GM23338 (cell line): ENCODE results near the gene C1orf141. TPM values are rescaled to one million over a fixed set of nuclear protein-coding genes. Genes with fewer than 3 reads are reported as not detected.

ENCODE experiments used
- ATAC-seq: fragments of 200-7000 bp; cut with Tn5 transposase; 3 replicates; pipeline ENCODE4 v1.9.1; 2020
- DNase-seq: peaks from one replicate; pipeline ENCODE4 v3.0.0-alpha.2; 2015; ENCODE audit warnings: low spot score
- H2AFZ ChIP-seq: fragments of 200-600 bp; sonication (generic); 2 replicates; pipeline ENCODE4 v1.8.0; 2016; ENCODE audit warnings: antibody characterized with exemption, mild to moderate bottlenecking, moderate library complexity
- H3F3A ChIP-seq: fragments of 200-600 bp; sonication (generic); replicated peaks from 2 replicates; pipeline ENCODE4 v1.8.0; 2017; ENCODE audit warnings: antibody characterized with exemption, mixed run types, low read depth
- H3K27ac ChIP-seq: fragments of 200-600 bp; sonication (generic); 2 replicates; pipeline ENCODE4 v1.6.1; 2016; ENCODE audit warnings: low read depth
- H3K27me3 ChIP-seq: fragments of 200-600 bp; sonication (generic); 2 replicates; pipeline ENCODE4 v1.8.0; 2016; ENCODE audit warnings: mild to moderate bottlenecking, mixed run types, moderate library complexity; ENCODE audit not compliant: insufficient read depth
- H3K36me3 ChIP-seq: fragments of 200-600 bp; sonication (generic); 2 replicates; pipeline ENCODE4 v1.8.0; 2016; ENCODE audit warnings: mild to moderate bottlenecking; ENCODE audit not compliant: insufficient read depth
- H3K4me1 ChIP-seq: fragments of 200-600 bp; sonication (generic); 2 replicates; pipeline ENCODE4 v1.8.0; 2016; ENCODE audit warnings: mild to moderate bottlenecking, moderate library complexity; ENCODE audit not compliant: insufficient read depth
- H3K4me2 ChIP-seq: fragments of 200-600 bp; sonication (generic); 2 replicates; pipeline ENCODE4 v1.7.1; 2017; ENCODE audit warnings: mixed run types
- H3K4me3 ChIP-seq: fragments of 200-600 bp; sonication (generic); 2 replicates; pipeline ENCODE4 v1.6.1; 2016; ENCODE audit warnings: mixed run types
- H3K79me2 ChIP-seq: fragments of 200-600 bp; sonication (generic); replicated peaks from 2 replicates; pipeline ENCODE4 v1.8.0; 2017; ENCODE audit warnings: mild to moderate bottlenecking; ENCODE audit not compliant: insufficient read depth
- H3K9me2 ChIP-seq: fragments of 200-600 bp; sonication (generic); 2 replicates; pipeline ENCODE4 v1.8.0; 2017; ENCODE audit not compliant: insufficient read depth
- H4K20me1 ChIP-seq: fragments of 200-600 bp; sonication (generic); replicated peaks from 2 replicates; pipeline ENCODE4 v1.8.0; 2017; ENCODE audit warnings: mild to moderate bottlenecking; ENCODE audit not compliant: insufficient read depth
- H3K27ac Mint-ChIP-seq: 2 replicates; pipeline ENCODE4 v1.8.0; 2020; ENCODE audit warnings: inconsistent platforms, mild to moderate bottlenecking, moderate library complexity, mixed read lengths
- H3K27me3 Mint-ChIP-seq: 3 replicates; pipeline ENCODE4 v1.8.0; 2022; ENCODE audit warnings: low read depth, mild to moderate bottlenecking, moderate library complexity, mixed read lengths, inconsistent platforms; ENCODE audit not compliant: insufficient read depth, poor library complexity
- H3K36me3 Mint-ChIP-seq: 3 replicates; pipeline ENCODE4 v1.8.0; 2021; ENCODE audit warnings: low read depth, mild to moderate bottlenecking, inconsistent platforms, moderate library complexity, mixed read lengths
- H3K4me1 Mint-ChIP-seq: 3 replicates; pipeline ENCODE4 v1.8.0; 2020; ENCODE audit warnings: mild to moderate bottlenecking, inconsistent platforms, mixed read lengths
- H3K4me3 Mint-ChIP-seq: 3 replicates; pipeline ENCODE4 v1.8.0; 2021; ENCODE audit warnings: moderate library complexity, mild to moderate bottlenecking, inconsistent platforms, mixed read lengths
- H3K9me3 Mint-ChIP-seq: 3 replicates; pipeline ENCODE4 v1.8.0; 2020; ENCODE audit warnings: moderate library complexity, mild to moderate bottlenecking, inconsistent platforms, mixed read lengths
- CREB1 ChIP-seq: fragments of 250-450 bp; sonication (Bioruptor Pico); IDR thresholded peaks from 2 replicates; pipeline ENCODE4 v1.5.0; 2020; ENCODE audit warnings: low read depth, mild to moderate bottlenecking, moderate library complexity
- EZH2 ChIP-seq: fragments of 200-600 bp; sonication (generic); IDR thresholded peaks from one replicate; pipeline ENCODE4 v1.8.0; 2017; ENCODE audit warnings: antibody characterized with exemption, mild to moderate bottlenecking, low read depth; ENCODE audit not compliant: unreplicated experiment
- EZH2phosphoT487 ChIP-seq: fragments of 200-600 bp; sonication (generic); IDR thresholded peaks from one replicate; pipeline ENCODE4 v1.8.1; 2018; ENCODE audit warnings: antibody characterized with exemption; ENCODE audit not compliant: unreplicated experiment
- JUNB ChIP-seq: IDR thresholded peaks from one replicate; pipeline ENCODE4 v1.6.1; 2016; ENCODE audit warnings: antibody characterized with exemption; ENCODE audit not compliant: unreplicated experiment
- STAT1 ChIP-seq: IDR thresholded peaks from one replicate; pipeline ENCODE4 v1.6.1; 2016; ENCODE audit warnings: antibody characterized with exemption; ENCODE audit not compliant: unreplicated experiment
- ZNF114 ChIP-seq: fragments of 250-450 bp; sonication (Bioruptor Pico); IDR thresholded peaks from 2 replicates; pipeline ENCODE4 v1.5.0; 2020; ENCODE audit warnings: mild to moderate bottlenecking, moderate library complexity
- ZNF331 ChIP-seq: fragments of 250-450 bp; sonication (Bioruptor Pico); IDR thresholded peaks from 2 replicates; pipeline ENCODE4 v1.5.0; 2020; ENCODE audit warnings: low read depth, mild to moderate bottlenecking, moderate library complexity
- polyA plus RNA-seq: library from polyadenylated mRNA; unstranded; fragments of >200 nt; fragmentation: Nextera tagmentation; extraction: Ambion mirVana; gene quantifications from 2 replicates; pipeline ENCODE4 v1.2.1, GENCODE V29; 2016
- total RNA-seq: library from RNA; depleted of rRNA; stranded (reverse); fragments of >200 nt; shearing (Covaris generic); gene quantifications from 2 replicates; pipeline ENCODE4 v1.2.3, GENCODE V29; 2014
- TF ChIP-seq, protein P1 (sequence below): fragments of 250-450 bp; sonication (Bioruptor Pico); IDR thresholded peaks from 2 replicates; pipeline ENCODE4 v1.5.0; 2020; ENCODE audit warnings: mild to moderate bottlenecking, moderate library complexity
- TF ChIP-seq, protein P2 (sequence below), 2 experiments: fragments of 200-600 bp in 1 of 2; sonication (generic) in 1 of 2; conservative IDR thresholded peaks; 2 replicates each; pipeline versions ENCODE4 v1.5.1 to v1.6.1; 2016 to 2017; ENCODE audit warnings: antibody characterized with exemption in 2 of 2, low read depth in 2 of 2, mild to moderate bottlenecking in 2 of 2, moderate library complexity in 1 of 2
- TF ChIP-seq, protein P3 (sequence below): IDR thresholded peaks from one replicate; pipeline ENCODE4 v1.6.1; 2018; ENCODE audit warnings: antibody characterized with exemption; ENCODE audit not compliant: unreplicated experiment

The C1orf141 gene
- total and polyA plus RNA-seq, 2 experiments from 2014 or later: not detected

DNA sequence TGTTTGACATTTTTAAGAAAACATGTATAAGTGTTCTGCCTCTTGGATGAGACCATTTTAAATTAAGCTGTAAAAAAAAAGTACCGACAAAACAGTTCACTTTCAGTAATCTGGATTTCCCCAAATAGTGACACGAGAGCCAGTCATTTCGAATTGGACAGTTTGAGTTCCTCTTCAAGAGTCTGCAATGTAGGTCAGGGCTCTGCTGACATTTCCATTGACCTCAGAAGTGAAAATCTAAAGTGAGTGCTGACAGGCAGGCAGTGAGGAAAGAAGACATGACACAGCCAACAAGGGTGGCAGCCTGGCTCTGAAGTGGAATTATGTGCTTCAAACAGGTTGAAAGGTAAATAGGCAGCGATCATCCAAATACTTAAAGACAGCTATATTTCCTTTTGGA is 31.4 kb upstream of the C1orf141 start, which contains the start of gene IL23R:
Gene IL23R, plus strand, starts transcription at position 259 of the 400 bp plus-strand sequence. CDS start 1,667 bp downstream, outside the sequence.
- Mint-ChIP-seq H3K27ac (no peak within 1 kb of the TSS), H3K9me3 (no peaks in the 10 kb centered on the region), H3K4me1 (no peaks in the 10 kb centered on the region), H3K27me3 (peaks cover 4% of the 10 kb centered on the region), H3K36me3 (no peaks in the 10 kb centered on the region), H3K4me3 (no peak within 1 kb of the TSS)
- Histone ChIP-seq H3F3A (no peaks in the 10 kb centered on the region), H2AFZ (0 out of 2 replicates have a peak within 1 kb of the TSS, but pooled peaks have one; percentile 49), H4K20me1 (no peaks in the 10 kb centered on the region), H3K27me3 (no peaks in the 10 kb centered on the region), H3K79me2 (no peaks in the 10 kb centered on the region), H3K4me2 (no peak within 1 kb of the TSS), H3K4me1 (no peaks in the 10 kb centered on the region), H3K9me2 (no peaks in the 10 kb centered on the region), H3K36me3 (no peaks in the 10 kb centered on the region), H3K27ac (no peak within 1 kb of the TSS), H3K4me3 (no peak within 1 kb of the TSS)
- DNase-seq (no peak), ATAC-seq (no peak)
- TF ChIP-seq ZNF114 (CRISPR knock-in tag): no peak
- TF ChIP-seq, protein P1, sequence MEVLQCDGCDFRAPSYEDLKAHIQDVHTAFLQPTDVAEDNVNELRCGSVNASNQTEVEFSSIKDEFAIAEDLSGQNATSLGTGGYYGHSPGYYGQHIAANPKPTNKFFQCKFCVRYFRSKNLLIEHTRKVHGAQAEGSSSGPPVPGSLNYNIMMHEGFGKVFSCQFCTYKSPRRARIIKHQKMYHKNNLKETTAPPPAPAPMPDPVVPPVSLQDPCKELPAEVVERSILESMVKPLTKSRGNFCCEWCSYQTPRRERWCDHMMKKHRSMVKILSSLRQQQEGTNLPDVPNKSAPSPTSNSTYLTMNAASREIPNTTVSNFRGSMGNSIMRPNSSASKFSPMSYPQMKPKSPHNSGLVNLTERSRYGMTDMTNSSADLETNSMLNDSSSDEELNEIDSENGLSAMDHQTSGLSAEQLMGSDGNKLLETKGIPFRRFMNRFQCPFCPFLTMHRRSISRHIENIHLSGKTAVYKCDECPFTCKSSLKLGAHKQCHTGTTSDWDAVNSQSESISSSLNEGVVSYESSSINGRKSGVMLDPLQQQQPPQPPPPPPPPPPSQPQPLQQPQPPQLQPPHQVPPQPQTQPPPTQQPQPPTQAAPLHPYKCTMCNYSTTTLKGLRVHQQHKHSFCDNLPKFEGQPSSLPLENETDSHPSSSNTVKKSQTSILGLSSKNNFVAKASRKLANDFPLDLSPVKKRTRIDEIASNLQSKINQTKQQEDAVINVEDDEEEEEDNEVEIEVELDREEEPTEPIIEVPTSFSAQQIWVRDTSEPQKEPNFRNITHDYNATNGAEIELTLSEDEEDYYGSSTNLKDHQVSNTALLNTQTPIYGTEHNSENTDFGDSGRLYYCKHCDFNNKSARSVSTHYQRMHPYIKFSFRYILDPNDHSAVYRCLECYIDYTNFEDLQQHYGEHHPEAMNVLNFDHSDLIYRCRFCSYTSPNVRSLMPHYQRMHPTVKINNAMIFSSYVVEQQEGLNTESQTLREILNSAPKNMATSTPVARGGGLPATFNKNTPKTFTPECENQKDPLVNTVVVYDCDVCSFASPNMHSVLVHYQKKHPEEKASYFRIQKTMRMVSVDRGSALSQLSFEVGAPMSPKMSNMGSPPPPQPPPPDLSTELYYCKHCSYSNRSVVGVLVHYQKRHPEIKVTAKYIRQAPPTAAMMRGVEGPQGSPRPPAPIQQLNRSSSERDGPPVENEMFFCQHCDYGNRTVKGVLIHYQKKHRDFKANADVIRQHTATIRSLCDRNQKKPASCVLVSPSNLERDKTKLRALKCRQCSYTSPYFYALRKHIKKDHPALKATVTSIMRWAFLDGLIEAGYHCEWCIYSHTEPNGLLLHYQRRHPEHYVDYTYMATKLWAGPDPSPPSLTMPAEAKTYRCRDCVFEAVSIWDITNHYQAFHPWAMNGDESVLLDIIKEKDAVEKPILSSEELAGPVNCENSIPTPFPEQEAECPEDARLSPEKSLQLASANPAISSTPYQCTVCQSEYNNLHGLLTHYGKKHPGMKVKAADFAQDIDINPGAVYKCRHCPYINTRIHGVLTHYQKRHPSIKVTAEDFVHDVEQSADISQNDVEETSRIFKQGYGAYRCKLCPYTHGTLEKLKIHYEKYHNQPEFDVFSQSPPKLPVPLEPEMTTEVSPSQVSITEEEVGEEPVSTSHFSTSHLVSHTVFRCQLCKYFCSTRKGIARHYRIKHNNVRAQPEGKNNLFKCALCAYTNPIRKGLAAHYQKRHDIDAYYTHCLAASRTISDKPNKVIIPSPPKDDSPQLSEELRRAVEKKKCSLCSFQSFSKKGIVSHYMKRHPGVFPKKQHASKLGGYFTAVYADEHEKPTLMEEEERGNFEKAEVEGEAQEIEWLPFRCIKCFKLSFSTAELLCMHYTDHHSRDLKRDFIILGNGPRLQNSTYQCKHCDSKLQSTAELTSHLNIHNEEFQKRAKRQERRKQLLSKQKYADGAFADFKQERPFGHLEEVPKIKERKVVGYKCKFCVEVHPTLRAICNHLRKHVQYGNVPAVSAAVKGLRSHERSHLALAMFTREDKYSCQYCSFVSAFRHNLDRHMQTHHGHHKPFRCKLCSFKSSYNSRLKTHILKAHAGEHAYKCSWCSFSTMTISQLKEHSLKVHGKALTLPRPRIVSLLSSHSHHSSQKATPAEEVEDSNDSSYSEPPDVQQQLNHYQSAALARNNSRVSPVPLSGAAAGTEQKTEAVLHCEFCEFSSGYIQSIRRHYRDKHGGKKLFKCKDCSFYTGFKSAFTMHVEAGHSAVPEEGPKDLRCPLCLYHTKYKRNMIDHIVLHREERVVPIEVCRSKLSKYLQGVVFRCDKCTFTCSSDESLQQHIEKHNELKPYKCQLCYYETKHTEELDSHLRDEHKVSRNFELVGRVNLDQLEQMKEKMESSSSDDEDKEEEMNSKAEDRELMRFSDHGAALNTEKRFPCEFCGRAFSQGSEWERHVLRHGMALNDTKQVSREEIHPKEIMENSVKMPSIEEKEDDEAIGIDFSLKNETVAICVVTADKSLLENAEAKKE (CRISPR knock-in tag): no peak
- TF ChIP-seq EZH2: no peak
- no peak for TF ChIP-seq STAT1

DNA sequence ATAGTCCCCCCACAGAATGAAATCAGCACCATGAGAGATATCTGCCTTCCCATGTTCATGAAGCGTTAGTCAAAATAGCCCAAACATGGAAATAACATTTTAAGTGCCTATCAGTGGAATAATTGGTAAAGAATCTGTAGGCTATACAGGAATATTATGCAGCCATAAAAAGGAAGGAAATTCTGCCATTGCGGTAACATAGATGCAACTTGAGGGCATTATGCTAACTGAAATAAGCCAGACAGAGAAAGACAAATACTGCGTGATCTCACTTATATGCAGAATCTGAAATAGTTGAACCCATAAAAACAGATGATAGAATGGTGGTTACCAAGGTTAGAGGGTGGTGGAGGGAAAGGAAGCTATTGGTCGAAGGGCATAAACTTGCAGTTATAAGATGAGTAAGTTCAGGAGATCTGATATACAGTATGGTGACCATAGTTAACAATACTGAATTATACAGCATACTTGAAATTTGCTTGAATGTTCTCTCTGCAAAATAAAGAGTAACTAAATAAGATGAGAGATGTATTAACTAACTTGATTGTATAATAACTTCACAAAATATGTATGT is 30.8 kb upstream of the C1orf141 start:
- Histone ChIP-seq H3K79me2 (no peaks in the 10 kb centered on the region), H2AFZ (no peak overlapping the region), H3K27ac (no peak overlapping the region), H3K36me3 (no peaks in the 10 kb centered on the region), H3K9me2 (no peaks in the 10 kb centered on the region), H3K4me2 (no peak overlapping the region), H4K20me1 (no peaks in the 10 kb centered on the region), H3K27me3 (no peaks in the 10 kb centered on the region), H3K4me3 (no peak overlapping the region), H3F3A (no peaks in the 10 kb centered on the region), H3K4me1 (no peaks in the 10 kb centered on the region)
- no peak overlapping the region for H3K4me3 Mint-ChIP-seq
- ATAC-seq: no peak
- H3K27me3 Mint-ChIP-seq: peaks cover 4% of the 10 kb centered on the region
- no peaks in the 10 kb centered on the region for H3K9me3 Mint-ChIP-seq
- no peak overlapping the region for H3K27ac Mint-ChIP-seq
- no peaks in the 10 kb centered on the region for H3K36me3 Mint-ChIP-seq
- H3K4me1 Mint-ChIP-seq: no peaks in the 10 kb centered on the region
- no peak for DNase-seq
- TF ChIP-seq ZNF331 (CRISPR knock-in tag) (no peak), EZH2phosphoT487 (no peak), JUNB (no peak), CREB1 (CRISPR knock-in tag) (no peak), EZH2 (no peak)
- TF ChIP-seq, protein P2, sequence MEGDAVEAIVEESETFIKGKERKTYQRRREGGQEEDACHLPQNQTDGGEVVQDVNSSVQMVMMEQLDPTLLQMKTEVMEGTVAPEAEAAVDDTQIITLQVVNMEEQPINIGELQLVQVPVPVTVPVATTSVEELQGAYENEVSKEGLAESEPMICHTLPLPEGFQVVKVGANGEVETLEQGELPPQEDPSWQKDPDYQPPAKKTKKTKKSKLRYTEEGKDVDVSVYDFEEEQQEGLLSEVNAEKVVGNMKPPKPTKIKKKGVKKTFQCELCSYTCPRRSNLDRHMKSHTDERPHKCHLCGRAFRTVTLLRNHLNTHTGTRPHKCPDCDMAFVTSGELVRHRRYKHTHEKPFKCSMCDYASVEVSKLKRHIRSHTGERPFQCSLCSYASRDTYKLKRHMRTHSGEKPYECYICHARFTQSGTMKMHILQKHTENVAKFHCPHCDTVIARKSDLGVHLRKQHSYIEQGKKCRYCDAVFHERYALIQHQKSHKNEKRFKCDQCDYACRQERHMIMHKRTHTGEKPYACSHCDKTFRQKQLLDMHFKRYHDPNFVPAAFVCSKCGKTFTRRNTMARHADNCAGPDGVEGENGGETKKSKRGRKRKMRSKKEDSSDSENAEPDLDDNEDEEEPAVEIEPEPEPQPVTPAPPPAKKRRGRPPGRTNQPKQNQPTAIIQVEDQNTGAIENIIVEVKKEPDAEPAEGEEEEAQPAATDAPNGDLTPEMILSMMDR (conservative IDR thresholded peaks at IDR 0.05; ENCODE audit: low read depth in 2 of 2): no peak
- TF ChIP-seq, protein P3, sequence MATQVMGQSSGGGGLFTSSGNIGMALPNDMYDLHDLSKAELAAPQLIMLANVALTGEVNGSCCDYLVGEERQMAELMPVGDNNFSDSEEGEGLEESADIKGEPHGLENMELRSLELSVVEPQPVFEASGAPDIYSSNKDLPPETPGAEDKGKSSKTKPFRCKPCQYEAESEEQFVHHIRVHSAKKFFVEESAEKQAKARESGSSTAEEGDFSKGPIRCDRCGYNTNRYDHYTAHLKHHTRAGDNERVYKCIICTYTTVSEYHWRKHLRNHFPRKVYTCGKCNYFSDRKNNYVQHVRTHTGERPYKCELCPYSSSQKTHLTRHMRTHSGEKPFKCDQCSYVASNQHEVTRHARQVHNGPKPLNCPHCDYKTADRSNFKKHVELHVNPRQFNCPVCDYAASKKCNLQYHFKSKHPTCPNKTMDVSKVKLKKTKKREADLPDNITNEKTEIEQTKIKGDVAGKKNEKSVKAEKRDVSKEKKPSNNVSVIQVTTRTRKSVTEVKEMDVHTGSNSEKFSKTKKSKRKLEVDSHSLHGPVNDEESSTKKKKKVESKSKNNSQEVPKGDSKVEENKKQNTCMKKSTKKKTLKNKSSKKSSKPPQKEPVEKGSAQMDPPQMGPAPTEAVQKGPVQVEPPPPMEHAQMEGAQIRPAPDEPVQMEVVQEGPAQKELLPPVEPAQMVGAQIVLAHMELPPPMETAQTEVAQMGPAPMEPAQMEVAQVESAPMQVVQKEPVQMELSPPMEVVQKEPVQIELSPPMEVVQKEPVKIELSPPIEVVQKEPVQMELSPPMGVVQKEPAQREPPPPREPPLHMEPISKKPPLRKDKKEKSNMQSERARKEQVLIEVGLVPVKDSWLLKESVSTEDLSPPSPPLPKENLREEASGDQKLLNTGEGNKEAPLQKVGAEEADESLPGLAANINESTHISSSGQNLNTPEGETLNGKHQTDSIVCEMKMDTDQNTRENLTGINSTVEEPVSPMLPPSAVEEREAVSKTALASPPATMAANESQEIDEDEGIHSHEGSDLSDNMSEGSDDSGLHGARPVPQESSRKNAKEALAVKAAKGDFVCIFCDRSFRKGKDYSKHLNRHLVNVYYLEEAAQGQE: no peak
